Upper lobe of left lung (tissue), 6 donors: ENCODE results near the gene PFDN2. TPM values are rescaled to one million over a fixed set of nuclear protein-coding genes. Genes with fewer than 3 reads are reported as not detected.

Experiments used
- ATAC-seq, 2 donors: fragments of 200-7000 bp; cut with Tn5 transposase; one replicate each; pipeline ENCODE4 v1.9.1; 2022; ENCODE audit warnings: mild to moderate bottlenecking in 2 of 2, moderate library complexity in 2 of 2; ENCODE audit not compliant: low FRiP score in 2 of 2
- DNase-seq, 2 donors: peaks; one replicate each; pipeline ENCODE4 v3.0.0-alpha.2; 2019 to 2020
- H3K27ac ChIP-seq, 4 donors: fragments of 200-600 bp; sonication (generic); one replicate each; pipeline ENCODE4 v1.5.1; 2016 to 2019
- H3K27me3 ChIP-seq, 4 donors: fragments of 200-600 bp; sonication (generic); one replicate each; pipeline ENCODE4 v1.5.1; 2017 to 2019
- H3K36me3 ChIP-seq, 4 donors: fragments of 200-600 bp; sonication (generic); one replicate each; pipeline ENCODE4 v1.5.1; 2016 to 2019
- H3K4me1 ChIP-seq, 4 donors: fragments of 200-600 bp; sonication (generic); one replicate each; pipeline ENCODE4 v1.5.1; 2018 to 2019
- H3K4me3 ChIP-seq, 4 donors: fragments of 200-600 bp; sonication (generic); one replicate each; pipeline ENCODE4 v1.5.1; 2017 to 2019; ENCODE audit warnings: mild to moderate bottlenecking in 2 of 4, moderate library complexity in 1 of 4
- H3K9me3 ChIP-seq, 4 donors: fragments of 200-600 bp; sonication (generic); one replicate each; pipeline ENCODE4 v1.5.1; 2018 to 2019
- EP300 ChIP-seq, 4 donors: sonication (generic); formaldehyde crosslinking; IDR thresholded peaks; one replicate each; pipeline ENCODE4 v1.5.1; 2017; ENCODE audit warnings: antibody characterized with exemption in 4 of 4, control low read depth in 2 of 4
- POLR2A ChIP-seq, 4 donors: fragments of 450-650 bp; IDR thresholded peaks; one replicate each; pipeline ENCODE4 v1.5.1; 2016 to 2017; ENCODE audit warnings: antibody characterized with exemption in 4 of 4, mild to moderate bottlenecking in 2 of 4
- POLR2AphosphoS5 ChIP-seq, 2 donors: sonication (generic); formaldehyde crosslinking; IDR thresholded peaks; one replicate each; pipeline ENCODE4 v1.5.1; 2017; ENCODE audit warnings: antibody characterized with exemption in 2 of 2
- WGBS, 2 donors: methylation state at CpG; one replicate each; pipeline ENCODE4 v1.1.5; 2017 to 2018; 5-methylcytosine and 5-hydroxymethylcytosine counted together
- total RNA-seq, 6 donors: library from RNA; depleted of rRNA in 4 of 6; stranded (reverse); fragments of >200 nt in 4 of 6; gene quantifications; one replicate each; pipeline versions ENCODE4 v1.1.0 to v1.2.1, GENCODE V29; 2016 to 2021
- TF ChIP-seq, protein P1 (sequence below), 6 experiments: fragments of 450-650 bp in 4 of 6; fragments of 200-600 bp in 2 of 6; sonication (generic) in 2 of 6; IDR thresholded peaks; one replicate each; pipeline ENCODE4 v1.5.1; 2016 to 2019; ENCODE audit warnings: antibody characterized with exemption in 6 of 6
- donor health status: DM: no; HTN: no; CAD: no; lungs with moderate emphysema.
- donor health status: DM: no; HTN: yes; CAD: no; lungs with severe emphysema.

Gene PFDN2
- total RNA-seq, 6 donors from 2014 or later: 17.8 to 55.9 (median 41.4) TPM

- TF ChIP-seq, protein P1, sequence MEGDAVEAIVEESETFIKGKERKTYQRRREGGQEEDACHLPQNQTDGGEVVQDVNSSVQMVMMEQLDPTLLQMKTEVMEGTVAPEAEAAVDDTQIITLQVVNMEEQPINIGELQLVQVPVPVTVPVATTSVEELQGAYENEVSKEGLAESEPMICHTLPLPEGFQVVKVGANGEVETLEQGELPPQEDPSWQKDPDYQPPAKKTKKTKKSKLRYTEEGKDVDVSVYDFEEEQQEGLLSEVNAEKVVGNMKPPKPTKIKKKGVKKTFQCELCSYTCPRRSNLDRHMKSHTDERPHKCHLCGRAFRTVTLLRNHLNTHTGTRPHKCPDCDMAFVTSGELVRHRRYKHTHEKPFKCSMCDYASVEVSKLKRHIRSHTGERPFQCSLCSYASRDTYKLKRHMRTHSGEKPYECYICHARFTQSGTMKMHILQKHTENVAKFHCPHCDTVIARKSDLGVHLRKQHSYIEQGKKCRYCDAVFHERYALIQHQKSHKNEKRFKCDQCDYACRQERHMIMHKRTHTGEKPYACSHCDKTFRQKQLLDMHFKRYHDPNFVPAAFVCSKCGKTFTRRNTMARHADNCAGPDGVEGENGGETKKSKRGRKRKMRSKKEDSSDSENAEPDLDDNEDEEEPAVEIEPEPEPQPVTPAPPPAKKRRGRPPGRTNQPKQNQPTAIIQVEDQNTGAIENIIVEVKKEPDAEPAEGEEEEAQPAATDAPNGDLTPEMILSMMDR (IDR thresholded peaks at IDR 0.05): no peak
- H3K36me3 ChIP-seq: peaks cover 3 to 32% (median 11%) of the 10 kb centered on the region in 4 donors
- 64 to 67% methylated on average over 9 of the region's 9 CpGs for WGBS, 2 donors
Observed at GRCh38 chr1:161158316-161159010, 40.6 kb upstream of the PFDN2 start.

DNA sequence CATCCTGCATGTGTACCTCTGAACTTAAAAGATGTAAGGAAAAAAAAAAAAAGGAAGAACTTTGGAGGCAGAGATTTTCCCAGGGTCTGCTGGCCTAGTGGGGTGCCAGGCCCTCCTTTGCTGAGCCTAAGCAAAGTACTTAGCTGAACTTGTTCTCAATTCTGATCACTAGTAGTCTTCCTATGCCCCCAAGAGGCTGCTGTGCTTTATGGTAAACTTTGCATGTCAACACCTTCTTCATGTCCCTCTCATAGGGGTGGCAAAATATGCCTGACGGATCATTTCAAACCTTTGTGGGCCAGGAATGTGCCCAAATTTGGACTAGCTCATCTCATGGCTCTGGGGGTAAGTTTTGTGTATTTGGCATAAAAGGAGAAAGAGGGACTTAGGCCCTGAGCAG, 40.0 kb upstream of the PFDN2 start:
- peaks cover 27 to 49% (median 36%) of the 10 kb centered on the region in 4 donors for H3K4me1 ChIP-seq
- 84 to 92% methylated on average over 1 of the region's 1 CpG for WGBS, 2 donors

More at GRCh38 chr1:161158316-161159010, 40.6 kb upstream of the PFDN2 start:
- peak overlapping the region in 3 of 4 donors; percentile 82 to 94 (median 91) for H3K4me3 ChIP-seq
- H3K4me1 ChIP-seq: peaks cover 27 to 45% (median 36%) of the 10 kb centered on the region in 4 donors
- H3K9me3 ChIP-seq: no peaks in the 10 kb centered on the region
- peak overlapping the region; percentile 82 to 95 (median 92) for H3K27ac ChIP-seq
- ATAC-seq (no peak), DNase-seq (no peak)
- no peaks in the 10 kb centered on the region for H3K27me3 ChIP-seq

DNA sequence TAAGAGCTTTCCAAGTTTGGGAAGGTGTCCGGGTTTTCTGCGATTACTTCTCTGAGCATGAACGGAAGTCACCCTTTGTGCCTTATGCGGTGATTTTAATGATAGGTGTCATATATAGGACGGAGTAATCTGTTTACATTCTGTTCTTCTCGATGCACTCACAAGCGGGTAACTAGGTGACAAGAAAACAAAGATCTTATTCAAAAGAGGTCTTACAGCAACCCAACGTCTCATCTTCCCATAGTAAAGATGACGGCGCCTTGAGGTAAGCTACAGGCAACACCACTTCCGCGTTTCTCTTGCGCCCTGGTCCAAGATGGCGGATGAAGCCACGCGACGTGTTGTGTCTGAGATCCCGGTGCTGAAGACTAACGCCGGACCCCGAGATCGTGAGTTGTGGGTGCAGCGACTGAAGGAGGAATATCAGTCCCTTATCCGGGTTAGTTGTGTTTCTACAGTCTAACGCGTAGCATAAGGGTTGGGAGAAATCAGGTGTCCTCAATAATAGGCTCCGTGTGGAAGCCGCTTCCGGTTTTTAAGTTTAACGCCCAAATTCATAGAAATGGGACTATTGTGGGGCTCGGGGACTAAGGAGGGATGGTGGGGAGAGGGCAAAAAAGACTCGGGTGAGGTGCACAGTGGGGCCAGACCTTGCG, 36.0 kb upstream of the PFDN2 start, which contains the start of gene UFC1:
UFC1 (plus strand) TSS at position 297 of the 656 bp plus-strand sequence; CDS start at position 317, 20 bp downstream.
- peak; percentile 94 to 97 for ATAC-seq
- TF ChIP-seq EP300 (IDR thresholded peaks at IDR 0.05) (no peak), POLR2A (IDR thresholded peaks at IDR 0.05) (peak in 3 of 4 donors; percentile 30 to 66 (median 50)), POLR2AphosphoS5 (IDR thresholded peaks at IDR 0.05) (peak; percentile 63 to 80)
- TF ChIP-seq, protein P1 (IDR thresholded peaks at IDR 0.05): no peak
- Histone ChIP-seq H3K36me3 (peaks cover 0 to 13% (median 7%) of the 10 kb centered on the region in 4 donors), H3K27ac (peak within 1 kb of the TSS; percentile 94 to 98 (median 94)), H3K4me1 (peaks cover 11 to 26% (median 13%) of the 10 kb centered on the region in 4 donors), H3K9me3 (no peaks in the 10 kb centered on the region), H3K27me3 (no peaks in the 10 kb centered on the region), H3K4me3 (peak within 1 kb of the TSS; percentile 61 to 89 (median 76))
- WGBS, 2 donors: 0 to 1% methylated on average over 31 to 33 of the region's 33 CpGs
- DNase-seq: peak in 1 of 2 donors; percentile 84

More for the DNA sequence above, 40.0 kb upstream of the PFDN2 start:
- ATAC-seq (no peak), DNase-seq (no peak)
- Histone ChIP-seq H3K9me3 (no peaks in the 10 kb centered on the region), H3K27ac (no peak overlapping the region), H3K36me3 (peaks cover 3 to 26% (median 10%) of the 10 kb centered on the region in 4 donors), H3K4me3 (no peak overlapping the region), H3K27me3 (no peaks in the 10 kb centered on the region)
- TF ChIP-seq, protein P1 (IDR thresholded peaks at IDR 0.05): no peak
- TF ChIP-seq EP300 (IDR thresholded peaks at IDR 0.05) (no peak), POLR2AphosphoS5 (IDR thresholded peaks at IDR 0.05) (no peak), POLR2A (IDR thresholded peaks at IDR 0.05) (no peak)

GRCh38 chr1:161153176-161153575, 35.3 kb upstream of the PFDN2 start:
- H3K4me1 ChIP-seq: peaks cover 9 to 20% (median 11%) of the 10 kb centered on the region in 4 donors
- no peaks in the 10 kb centered on the region for H3K27me3 ChIP-seq
- H3K27ac ChIP-seq: peak overlapping the region; percentile 94 to 98 (median 94)
- 21 to 24% methylated on average over 9 of the region's 9 CpGs for WGBS, 2 donors
- TF ChIP-seq, protein P1 (IDR thresholded peaks at IDR 0.05): no peak
- TF ChIP-seq POLR2AphosphoS5 (IDR thresholded peaks at IDR 0.05) (no peak), POLR2A (IDR thresholded peaks at IDR 0.05) (no peak), EP300 (IDR thresholded peaks at IDR 0.05) (no peak)
- H3K9me3 ChIP-seq: no peaks in the 10 kb centered on the region
- ATAC-seq: no peak
- H3K36me3 ChIP-seq: peaks cover 0 to 9% (median 7%) of the 10 kb centered on the region in 4 donors
- H3K4me3 ChIP-seq: peak overlapping the region; percentile 61 to 89 (median 76)
- no peak for DNase-seq
